Lower leg skin (tissue), 4 donors: Measurements from ENCODE around the gene MYO15B. TPM values are rescaled to one million over a fixed set of nuclear protein-coding genes. Genes with fewer than 3 reads are reported as not detected.

Experiments used
- DNase-seq, 2 donors: peaks; one replicate each; pipeline ENCODE4 v3.0.0-alpha.2; 2019; ENCODE audit warnings: low spot score in 2 of 2
- H3K4me3 ChIP-seq: fragments of 200-600 bp; sonication (generic); 2 replicates; pipeline ENCODE4 v1.5.1; 2017; ENCODE audit warnings: mild to moderate bottlenecking, low read depth; ENCODE audit not compliant: poor library complexity, severe bottlenecking
- POLR2A ChIP-seq, 2 donors: fragments of 450-650 bp; IDR thresholded peaks; one replicate each; pipeline ENCODE4 v1.6.1; 2016 to 2017; ENCODE audit warnings: antibody characterized with exemption in 2 of 2, mild to moderate bottlenecking in 1 of 2, moderate library complexity in 1 of 2
- whole genome bisulfite sequencing, 2 donors: methylation state at CpG; one replicate each; pipeline ENCODE4 v1.1.5; 2018; 5-methylcytosine and 5-hydroxymethylcytosine counted together
- intact Hi-C: fragments of 100-400 bp; cut with DNase I; formaldehyde crosslinking; loops from one replicate; pipeline ENCODE4 v1.15.0; 2023; ENCODE audit warnings: low total_unique reads
- total RNA-seq, 4 donors: library from RNA; depleted of rRNA; stranded (reverse); fragments of >200 nt; gene quantifications; one replicate each; pipeline ENCODE4 v1.1.0, GENCODE V29; 2016
- TF ChIP-seq, protein P1 (sequence below), 3 donors: fragments of 450-650 bp; IDR thresholded peaks; one replicate each; pipeline ENCODE4 v1.5.1; 2016; ENCODE audit warnings: antibody characterized with exemption in 3 of 3, mild to moderate bottlenecking in 3 of 3, moderate library complexity in 2 of 3

The MYO15B gene
- total RNA-seq, 4 donors from 2014 or later = 32.1 to 103 (median 38.9) TPM

DNA sequence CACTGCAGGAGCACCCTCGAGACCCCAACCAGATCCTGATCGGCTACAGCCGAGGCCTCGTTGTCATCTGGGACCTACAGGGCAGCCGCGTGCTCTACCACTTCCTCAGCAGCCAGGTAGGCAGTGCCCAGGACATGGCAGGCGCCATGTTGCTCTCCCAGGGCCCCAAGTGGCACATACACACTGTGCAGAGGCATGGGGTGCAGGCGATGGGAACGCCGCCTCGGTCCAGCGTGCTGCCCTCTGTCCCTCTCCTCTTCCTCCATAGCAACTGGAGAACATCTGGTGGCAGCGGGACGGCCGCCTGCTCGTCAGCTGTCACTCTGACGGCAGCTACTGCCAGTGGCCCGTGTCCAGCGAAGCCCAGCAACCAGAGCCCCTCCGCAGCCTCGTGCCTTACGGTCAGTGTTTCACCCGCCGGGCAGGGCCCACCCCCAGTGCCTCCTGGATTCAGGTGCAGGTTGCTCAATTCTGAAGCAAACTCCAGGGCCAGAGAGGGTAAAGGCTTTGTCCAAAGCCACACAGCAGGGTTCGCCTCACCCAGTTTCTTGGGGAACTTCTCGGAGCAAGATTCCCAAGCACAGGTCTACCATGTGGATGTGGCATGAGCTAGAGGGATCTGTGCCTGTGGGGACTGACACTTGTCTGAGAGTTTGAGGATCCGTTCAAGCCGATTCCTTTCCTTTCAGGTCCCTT lies 24.4 kb upstream of the MYO15B start:
- 84 to 95% methylated on average over 22 to 25 of the region's 28 CpGs for WGBS, 2 donors
- no peak overlapping the region for H3K4me3 ChIP-seq
- no peak for DNase-seq
- intact Hi-C loops = no loop called here
- TF ChIP-seq, protein P1, sequence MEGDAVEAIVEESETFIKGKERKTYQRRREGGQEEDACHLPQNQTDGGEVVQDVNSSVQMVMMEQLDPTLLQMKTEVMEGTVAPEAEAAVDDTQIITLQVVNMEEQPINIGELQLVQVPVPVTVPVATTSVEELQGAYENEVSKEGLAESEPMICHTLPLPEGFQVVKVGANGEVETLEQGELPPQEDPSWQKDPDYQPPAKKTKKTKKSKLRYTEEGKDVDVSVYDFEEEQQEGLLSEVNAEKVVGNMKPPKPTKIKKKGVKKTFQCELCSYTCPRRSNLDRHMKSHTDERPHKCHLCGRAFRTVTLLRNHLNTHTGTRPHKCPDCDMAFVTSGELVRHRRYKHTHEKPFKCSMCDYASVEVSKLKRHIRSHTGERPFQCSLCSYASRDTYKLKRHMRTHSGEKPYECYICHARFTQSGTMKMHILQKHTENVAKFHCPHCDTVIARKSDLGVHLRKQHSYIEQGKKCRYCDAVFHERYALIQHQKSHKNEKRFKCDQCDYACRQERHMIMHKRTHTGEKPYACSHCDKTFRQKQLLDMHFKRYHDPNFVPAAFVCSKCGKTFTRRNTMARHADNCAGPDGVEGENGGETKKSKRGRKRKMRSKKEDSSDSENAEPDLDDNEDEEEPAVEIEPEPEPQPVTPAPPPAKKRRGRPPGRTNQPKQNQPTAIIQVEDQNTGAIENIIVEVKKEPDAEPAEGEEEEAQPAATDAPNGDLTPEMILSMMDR (IDR thresholded peaks at IDR 0.05) = no peak
- no peak for TF ChIP-seq POLR2A (IDR thresholded peaks at IDR 0.05)

DNA sequence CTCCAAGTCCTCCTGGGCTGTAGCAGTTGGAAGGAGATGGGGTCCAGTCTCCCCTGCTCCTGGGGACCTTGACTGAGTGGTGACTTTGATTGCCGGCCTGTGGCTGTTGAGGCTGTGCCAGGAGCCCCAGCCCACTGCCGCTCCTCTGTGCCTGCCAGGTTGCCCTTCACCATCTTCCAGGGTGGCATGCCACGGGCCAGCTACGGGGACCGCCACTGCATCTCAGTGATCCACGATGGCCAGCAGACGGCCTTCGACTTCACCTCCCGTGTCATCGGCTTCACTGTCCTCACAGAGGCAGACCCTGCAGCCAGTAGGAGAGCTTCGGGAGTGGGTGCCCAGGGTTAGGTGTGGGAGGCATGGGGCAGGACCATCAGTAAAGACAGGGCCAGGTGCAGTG lies 23.4 kb upstream of the MYO15B start:
- no peak for TF ChIP-seq POLR2A (IDR thresholded peaks at IDR 0.05)
- TF ChIP-seq, protein P1 (IDR thresholded peaks at IDR 0.05) = no peak
- no peak overlapping the region for H3K4me3 ChIP-seq
- WGBS, 2 donors = 95% methylated on average over 7 to 11 of the region's 11 CpGs
- intact Hi-C loops = no loop called here
- no peak for DNase-seq

DNA sequence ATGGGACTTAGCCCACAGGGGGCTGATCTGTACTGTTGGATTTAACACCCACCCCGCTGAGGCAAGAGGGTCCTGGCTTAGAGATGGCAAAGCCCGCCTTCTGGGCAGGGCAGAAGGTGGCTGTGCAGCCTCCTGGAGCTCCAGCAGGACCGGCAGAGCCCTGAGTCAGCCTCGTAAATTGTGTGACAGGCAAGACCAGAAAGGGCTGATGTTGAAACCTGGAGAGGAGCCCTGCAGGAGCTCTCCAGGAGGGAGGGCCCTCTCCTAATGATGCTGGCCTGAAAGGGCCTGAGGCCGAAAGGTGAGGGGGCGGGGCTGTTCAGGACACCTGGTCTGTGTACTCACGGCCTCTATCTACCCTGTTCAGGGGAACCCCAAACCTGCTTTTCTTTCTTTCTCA lies 22.5 kb upstream of the MYO15B start:
- TF ChIP-seq POLR2A (IDR thresholded peaks at IDR 0.05) = no peak
- TF ChIP-seq, protein P1 (IDR thresholded peaks at IDR 0.05) = no peak
- DNase-seq = no peak
- H3K4me3 ChIP-seq = no peak overlapping the region
- 41% methylated on average over 5 to 7 of the region's 7 CpGs for WGBS, 2 donors
- intact Hi-C loops = no loop called here

DNA sequence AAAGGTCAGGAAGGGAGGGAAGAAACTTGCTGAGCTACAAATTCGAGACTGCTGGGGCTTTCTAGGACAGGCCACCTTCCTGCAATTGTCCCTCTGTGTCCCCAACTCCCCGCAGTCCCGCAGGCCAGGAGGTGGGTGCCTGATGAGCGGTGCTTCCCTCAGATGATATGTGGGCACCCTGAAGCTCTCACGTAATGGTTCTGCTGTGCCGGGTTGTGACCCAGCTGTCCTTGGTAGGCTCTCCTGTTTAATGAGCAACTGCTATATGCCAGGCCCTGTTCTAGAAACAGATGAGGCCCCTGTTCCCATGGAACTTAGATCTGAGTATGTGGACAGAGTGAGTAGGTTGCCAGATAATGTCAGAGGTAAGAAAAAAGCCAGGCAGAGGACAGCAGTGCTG lies 22.0 kb upstream of the MYO15B start:
- no peak for DNase-seq
- no peak for TF ChIP-seq POLR2A (IDR thresholded peaks at IDR 0.05)
- TF ChIP-seq, protein P1 (IDR thresholded peaks at IDR 0.05) = no peak
- 94 to 100% methylated on average over 3 to 6 of the region's 6 CpGs for WGBS, 2 donors
- intact Hi-C loops = no loop called here
- no peak overlapping the region for H3K4me3 ChIP-seq

DNA sequence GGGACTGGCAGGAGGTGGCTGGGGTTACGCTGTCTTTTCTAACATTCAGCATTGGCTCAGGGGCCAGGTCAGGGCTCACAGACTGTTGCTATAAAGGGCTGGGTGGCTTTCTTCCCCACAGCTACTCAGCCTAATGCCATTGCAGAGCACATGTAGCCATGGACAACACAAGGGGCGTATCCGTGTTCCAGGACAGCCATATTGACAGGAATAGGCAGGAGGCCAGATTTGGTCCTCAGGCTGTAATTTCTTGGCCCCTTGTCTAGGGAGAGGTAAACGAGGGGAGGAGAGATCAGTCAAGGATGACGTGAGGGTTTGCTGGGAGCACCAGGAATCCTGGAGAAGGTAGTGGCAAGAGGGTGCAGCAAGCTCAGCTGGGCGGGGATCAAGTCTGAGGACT lies 21.2 kb upstream of the MYO15B start:
- intact Hi-C loops = no loop called here
- no peak overlapping the region for H3K4me3 ChIP-seq
- TF ChIP-seq POLR2A (IDR thresholded peaks at IDR 0.05) = no peak
- WGBS, 2 donors = 65 to 71% methylated on average over 6 of the region's 6 CpGs
- no peak for DNase-seq

DNA sequence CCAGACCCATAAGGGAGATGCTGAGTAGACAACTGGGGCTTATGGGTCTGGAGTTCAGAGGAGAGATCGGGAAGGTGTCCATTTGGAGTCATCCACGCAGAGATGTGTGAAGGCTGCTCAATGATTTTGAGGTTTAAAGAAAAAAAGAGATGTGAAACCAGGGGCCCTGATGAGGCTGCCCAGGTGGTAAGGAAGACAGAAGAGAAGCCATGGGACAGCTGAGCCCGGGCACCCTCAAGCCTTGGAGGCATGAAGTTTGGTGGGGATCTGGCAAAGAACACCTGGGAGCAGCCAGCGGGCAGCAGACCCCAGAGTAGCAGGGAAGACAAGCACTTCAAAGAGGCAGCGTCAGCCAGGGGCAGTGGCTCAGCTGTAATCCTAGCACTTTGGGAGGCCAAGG lies 20.8 kb upstream of the MYO15B start:
- no peak for DNase-seq
- 86 to 90% methylated on average over 5 of the region's 5 CpGs for WGBS, 2 donors
- no peak overlapping the region for H3K4me3 ChIP-seq
- intact Hi-C loops = no loop called here
- no peak for TF ChIP-seq POLR2A (IDR thresholded peaks at IDR 0.05)
- TF ChIP-seq, protein P1 (IDR thresholded peaks at IDR 0.05) = no peak
